Upper lobe of left lung (tissue), 6 donors: ENCODE results near the gene LLGL1. TPM values are rescaled to one million over a fixed set of nuclear protein-coding genes. Genes with fewer than 3 reads are reported as not detected.

ENCODE experiments used
- ATAC-seq, 2 donors: fragments of 200-7000 bp; cut with Tn5 transposase; one replicate each; pipeline ENCODE4 v1.9.1; 2022; ENCODE audit warnings: mild to moderate bottlenecking in 2 of 2, moderate library complexity in 2 of 2; ENCODE audit not compliant: low FRiP score in 2 of 2
- DNase-seq, 2 donors: peaks; one replicate each; pipeline ENCODE4 v3.0.0-alpha.2; 2019 to 2020
- H3K27ac ChIP-seq, 4 donors: fragments of 200-600 bp; sonication (generic); one replicate each; pipeline ENCODE4 v1.5.1; 2016 to 2019
- H3K27me3 ChIP-seq, 4 donors: fragments of 200-600 bp; sonication (generic); one replicate each; pipeline ENCODE4 v1.5.1; 2017 to 2019
- H3K36me3 ChIP-seq, 4 donors: fragments of 200-600 bp; sonication (generic); one replicate each; pipeline ENCODE4 v1.5.1; 2016 to 2019
- H3K4me1 ChIP-seq, 4 donors: fragments of 200-600 bp; sonication (generic); one replicate each; pipeline ENCODE4 v1.5.1; 2018 to 2019
- H3K4me3 ChIP-seq, 4 donors: fragments of 200-600 bp; sonication (generic); one replicate each; pipeline ENCODE4 v1.5.1; 2017 to 2019; ENCODE audit warnings: mild to moderate bottlenecking in 2 of 4, moderate library complexity in 1 of 4
- H3K9me3 ChIP-seq, 4 donors: fragments of 200-600 bp; sonication (generic); one replicate each; pipeline ENCODE4 v1.5.1; 2018 to 2019
- EP300 ChIP-seq, 4 donors: sonication (generic); formaldehyde crosslinking; IDR thresholded peaks; one replicate each; pipeline ENCODE4 v1.5.1; 2017; ENCODE audit warnings: antibody characterized with exemption in 4 of 4, control low read depth in 2 of 4
- POLR2A ChIP-seq, 4 donors: fragments of 450-650 bp; IDR thresholded peaks; one replicate each; pipeline ENCODE4 v1.5.1; 2016 to 2017; ENCODE audit warnings: antibody characterized with exemption in 4 of 4, mild to moderate bottlenecking in 2 of 4
- POLR2AphosphoS5 ChIP-seq, 2 donors: sonication (generic); formaldehyde crosslinking; IDR thresholded peaks; one replicate each; pipeline ENCODE4 v1.5.1; 2017; ENCODE audit warnings: antibody characterized with exemption in 2 of 2
- WGBS, 2 donors: methylation state at CpG; one replicate each; pipeline ENCODE4 v1.1.5; 2017 to 2018; 5-methylcytosine and 5-hydroxymethylcytosine counted together
- total RNA-seq, 6 donors: library from RNA; depleted of rRNA in 4 of 6; stranded (reverse); fragments of >200 nt in 4 of 6; gene quantifications; one replicate each; pipeline versions ENCODE4 v1.1.0 to v1.2.1, GENCODE V29; 2016 to 2021
- TF ChIP-seq, protein P1 (sequence below), 6 experiments: fragments of 450-650 bp in 4 of 6; fragments of 200-600 bp in 2 of 6; sonication (generic) in 2 of 6; IDR thresholded peaks; one replicate each; pipeline ENCODE4 v1.5.1; 2016 to 2019; ENCODE audit warnings: antibody characterized with exemption in 6 of 6
- donor health status: DM: no; HTN: no; CAD: no; lungs with moderate emphysema.
- donor health status: DM: no; HTN: yes; CAD: no; lungs with severe emphysema.

Gene LLGL1
- total RNA-seq, 6 donors from 2014 or later = 9.8 to 16.4 (median 13.8) TPM

DNA sequence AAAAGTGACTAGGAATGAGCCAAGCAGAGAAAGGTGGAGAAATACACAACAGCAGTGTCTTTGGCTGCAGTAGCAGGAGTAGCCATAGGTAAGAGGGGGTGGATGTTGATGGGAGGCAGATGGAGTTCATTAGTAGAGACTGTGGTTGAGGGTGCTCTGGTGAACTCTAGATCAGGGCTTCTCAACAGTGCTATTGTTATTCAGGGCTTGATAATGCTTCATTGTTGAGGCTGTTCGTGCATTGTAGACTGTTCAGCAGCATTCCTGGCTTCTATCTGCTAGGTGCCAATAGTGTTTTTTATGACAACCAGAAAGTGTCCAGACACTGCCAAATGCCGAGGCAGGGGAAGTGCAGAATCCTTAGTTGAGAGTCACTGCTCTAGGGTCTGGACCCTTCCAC lies 38.2 kb upstream of the LLGL1 start:
- DNase-seq (no peak), ATAC-seq (no peak)
- Histone ChIP-seq H3K36me3 (peaks cover 0 to 24% (median 3%) of the 10 kb centered on the region in 4 donors), H3K9me3 (no peaks in the 10 kb centered on the region), H3K27me3 (no peaks in the 10 kb centered on the region), H3K4me1 (peaks cover 68 to 80% (median 73%) of the 10 kb centered on the region in 4 donors), H3K4me3 (peak overlapping the region; percentile 21 to 94 (median 84)), H3K27ac (peak overlapping the region in 2 of 4 donors; percentile 46 to 97)
- no peak for TF ChIP-seq EP300 (IDR thresholded peaks at IDR 0.05)
- TF ChIP-seq, protein P1, sequence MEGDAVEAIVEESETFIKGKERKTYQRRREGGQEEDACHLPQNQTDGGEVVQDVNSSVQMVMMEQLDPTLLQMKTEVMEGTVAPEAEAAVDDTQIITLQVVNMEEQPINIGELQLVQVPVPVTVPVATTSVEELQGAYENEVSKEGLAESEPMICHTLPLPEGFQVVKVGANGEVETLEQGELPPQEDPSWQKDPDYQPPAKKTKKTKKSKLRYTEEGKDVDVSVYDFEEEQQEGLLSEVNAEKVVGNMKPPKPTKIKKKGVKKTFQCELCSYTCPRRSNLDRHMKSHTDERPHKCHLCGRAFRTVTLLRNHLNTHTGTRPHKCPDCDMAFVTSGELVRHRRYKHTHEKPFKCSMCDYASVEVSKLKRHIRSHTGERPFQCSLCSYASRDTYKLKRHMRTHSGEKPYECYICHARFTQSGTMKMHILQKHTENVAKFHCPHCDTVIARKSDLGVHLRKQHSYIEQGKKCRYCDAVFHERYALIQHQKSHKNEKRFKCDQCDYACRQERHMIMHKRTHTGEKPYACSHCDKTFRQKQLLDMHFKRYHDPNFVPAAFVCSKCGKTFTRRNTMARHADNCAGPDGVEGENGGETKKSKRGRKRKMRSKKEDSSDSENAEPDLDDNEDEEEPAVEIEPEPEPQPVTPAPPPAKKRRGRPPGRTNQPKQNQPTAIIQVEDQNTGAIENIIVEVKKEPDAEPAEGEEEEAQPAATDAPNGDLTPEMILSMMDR (IDR thresholded peaks at IDR 0.05) = no peak
- 38 to 40% methylated on average over 1 to 2 of the region's 2 CpGs for WGBS, 2 donors

DNA sequence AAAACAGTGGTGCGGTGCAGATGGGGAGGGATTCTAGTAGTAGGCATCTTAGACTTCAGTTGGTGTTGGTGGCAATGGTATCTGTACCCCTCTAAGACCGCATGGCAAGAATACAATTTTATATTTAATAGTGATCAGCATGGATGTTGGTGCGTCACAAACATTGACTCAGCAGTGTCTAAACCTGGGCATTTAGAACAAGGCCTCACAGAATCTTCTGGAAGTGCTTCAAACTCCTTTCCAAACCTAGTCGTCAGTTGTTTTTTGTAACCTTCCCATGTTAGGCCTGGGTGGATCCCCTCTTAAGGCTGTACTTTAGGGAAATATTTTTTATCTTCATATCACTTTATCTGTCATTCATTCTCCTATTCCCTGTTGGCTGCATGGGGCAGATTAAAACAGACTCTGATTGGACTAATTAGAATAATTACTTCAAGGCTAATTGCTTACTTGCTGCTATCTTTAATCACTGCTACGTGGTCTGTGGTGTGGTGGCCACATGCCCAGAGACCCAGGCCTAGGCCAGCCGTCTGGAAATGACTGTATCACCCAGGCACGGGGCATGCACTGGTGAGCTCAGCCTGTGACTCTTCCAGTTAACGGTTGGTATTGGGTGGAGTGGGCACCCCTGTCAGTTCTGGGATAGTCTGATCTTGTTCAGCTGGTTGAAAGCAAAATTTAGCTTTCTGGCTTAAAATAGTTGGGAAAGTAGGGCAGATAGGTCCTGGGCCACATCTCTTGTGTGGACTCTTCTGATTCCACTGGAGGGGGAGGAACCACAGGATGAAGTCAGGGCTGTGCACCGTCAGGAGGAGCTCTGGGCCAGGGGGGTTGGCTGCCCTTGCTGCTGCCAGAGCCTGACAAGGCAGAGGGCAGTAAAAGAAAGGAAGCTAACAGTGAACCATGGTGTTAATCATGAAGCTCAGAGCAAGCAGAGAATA lies 37.3 kb upstream of the LLGL1 start:
- DNase-seq (no peak), ATAC-seq (no peak)
- no peaks in the 10 kb centered on the region for H3K27me3 ChIP-seq
- no peaks in the 10 kb centered on the region for H3K9me3 ChIP-seq
- 42 to 49% methylated on average over 7 to 9 of the region's 9 CpGs for WGBS, 2 donors
- H3K4me3 ChIP-seq = peak overlapping the region in 3 of 4 donors; percentile 79 to 94 (median 88)
- H3K4me1 ChIP-seq = peaks cover 67 to 80% (median 70%) of the 10 kb centered on the region in 4 donors
- H3K27ac ChIP-seq = peak overlapping the region in 1 of 4 donors; percentile 21
- peaks cover 0 to 27% (median 5%) of the 10 kb centered on the region in 4 donors for H3K36me3 ChIP-seq
- no peak for TF ChIP-seq POLR2A (IDR thresholded peaks at IDR 0.05)
- TF ChIP-seq, protein P1 (IDR thresholded peaks at IDR 0.05) = no peak
- no peak for TF ChIP-seq POLR2AphosphoS5 (IDR thresholded peaks at IDR 0.05)
- no peak for TF ChIP-seq EP300 (IDR thresholded peaks at IDR 0.05)

DNA sequence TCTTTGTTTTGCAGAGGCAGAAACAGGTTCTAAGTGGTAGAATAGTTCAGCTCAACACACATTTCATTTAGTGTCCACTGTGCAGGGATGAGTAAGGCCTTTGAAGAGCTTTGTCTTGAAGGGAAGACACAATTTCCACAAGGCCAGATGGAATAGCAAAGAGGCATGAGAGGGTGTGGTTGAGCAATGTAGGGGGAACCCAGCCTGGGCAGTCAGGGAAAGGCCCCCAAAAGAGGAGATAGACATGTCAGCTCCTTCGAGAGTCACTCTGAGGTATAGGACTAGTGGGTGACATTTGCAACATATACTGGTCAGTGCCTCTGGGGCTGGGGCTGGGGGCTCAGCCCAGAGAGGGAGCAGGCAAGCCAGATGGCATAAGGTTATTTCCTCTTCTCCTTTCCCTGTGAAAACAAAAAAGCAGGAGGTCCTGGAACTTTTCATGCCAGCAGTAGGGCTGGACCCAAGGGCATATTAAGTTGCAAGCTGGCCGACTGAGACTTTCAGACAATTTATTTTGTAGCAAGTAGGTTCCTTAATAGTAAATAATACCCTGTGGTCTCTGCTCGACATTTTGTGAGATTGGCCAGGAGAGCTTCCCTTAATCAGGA lies 34.7 kb upstream of the LLGL1 start:
- ATAC-seq (no peak), DNase-seq (no peak)
- H3K27me3 ChIP-seq = no peaks in the 10 kb centered on the region
- H3K36me3 ChIP-seq = peaks cover 7 to 42% (median 18%) of the 10 kb centered on the region in 4 donors
- peaks cover 64 to 71% (median 67%) of the 10 kb centered on the region in 4 donors for H3K4me1 ChIP-seq
- H3K9me3 ChIP-seq = no peaks in the 10 kb centered on the region
- no peak for TF ChIP-seq POLR2AphosphoS5 (IDR thresholded peaks at IDR 0.05)
- TF ChIP-seq, protein P1 (IDR thresholded peaks at IDR 0.05) = no peak
- no peak for TF ChIP-seq POLR2A (IDR thresholded peaks at IDR 0.05)
- TF ChIP-seq EP300 (IDR thresholded peaks at IDR 0.05) = no peak
- H3K4me3 ChIP-seq = no peak overlapping the region
- H3K27ac ChIP-seq = peak overlapping the region in 3 of 4 donors; percentile 49 to 56 (median 51)
- 48 to 49% methylated on average over 3 of the region's 3 CpGs for WGBS, 2 donors

DNA sequence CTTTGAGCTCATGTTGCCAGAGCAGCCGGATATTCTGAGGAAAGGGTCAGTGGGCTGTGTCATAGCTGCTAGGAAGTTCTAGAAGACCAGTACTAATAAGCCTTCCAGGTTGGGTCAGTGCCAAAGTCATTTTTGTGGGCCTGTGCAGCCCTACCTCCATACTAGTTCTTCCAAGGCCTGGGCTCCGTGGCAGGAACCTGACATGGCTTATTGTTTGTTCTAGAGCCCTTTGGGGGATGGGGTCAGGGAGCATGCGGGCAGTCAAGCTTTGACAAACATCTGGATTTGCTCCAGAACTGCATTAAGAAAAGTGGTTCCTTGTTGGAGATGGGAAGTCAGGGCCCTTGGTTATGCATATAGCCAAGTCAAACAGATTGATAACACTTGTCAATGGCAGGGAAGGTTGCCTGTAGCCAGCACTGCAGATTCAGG lies 34.2 kb upstream of the LLGL1 start:
- no peak for ATAC-seq
- Histone ChIP-seq H3K4me3 (no peak overlapping the region), H3K27me3 (no peaks in the 10 kb centered on the region), H3K27ac (peak overlapping the region; percentile 3 to 56 (median 50)), H3K9me3 (no peaks in the 10 kb centered on the region), H3K4me1 (peaks cover 59 to 68% (median 62%) of the 10 kb centered on the region in 4 donors), H3K36me3 (peaks cover 7 to 48% (median 23%) of the 10 kb centered on the region in 4 donors)
- TF ChIP-seq POLR2AphosphoS5 (IDR thresholded peaks at IDR 0.05) (no peak), POLR2A (IDR thresholded peaks at IDR 0.05) (no peak), EP300 (IDR thresholded peaks at IDR 0.05) (no peak)
- TF ChIP-seq, protein P1 (IDR thresholded peaks at IDR 0.05) = no peak
- peak in 1 of 2 donors; percentile 45 for DNase-seq
- WGBS, 2 donors = 10 to 47% methylated on average over 2 to 3 of the region's 3 CpGs
